K562 (cell line): ENCODE results near the gene UCP3. TPM values are rescaled to one million over a fixed set of nuclear protein-coding genes. Genes with fewer than 3 reads are reported as not detected.

Source experiments
- CBX5 ChIP-seq: IDR thresholded peaks from 2 replicates; pipeline ENCODE4 v1.6.1; 2014; ENCODE audit warnings: low read depth, borderline replicate concordance
- DDX20 ChIP-seq: fragments of 450-650 bp; IDR thresholded peaks from 2 replicates; pipeline ENCODE4 v1.6.1; 2016; ENCODE audit warnings: missing genetic modification characterization, low read depth, mild to moderate bottlenecking, missing compliant biosample characterization, moderate library complexity
- MIER1 ChIP-seq: fragments of 450-650 bp; IDR thresholded peaks from 2 replicates; pipeline ENCODE4 v1.6.1; 2016; ENCODE audit warnings: antibody characterized with exemption, mild to moderate bottlenecking, low read depth
- MITF ChIP-seq: IDR thresholded peaks from 2 replicates; pipeline ENCODE4 v1.6.1; 2014; ENCODE audit warnings: antibody characterized with exemption
- ZNF395 ChIP-seq: fragments of 200-800 bp; sonication (Bioruptor generic); IDR thresholded peaks from 2 replicates; pipeline ENCODE4 v1.6.1; 2017; ENCODE audit warnings: missing genetic modification characterization, missing compliant biosample characterization
- ZNF41 ChIP-seq: fragments of 250-450 bp; sonication (Bioruptor Pico); conservative IDR thresholded peaks from 2 replicates; pipeline ENCODE4 v1.4.0; 2020; ENCODE audit warnings: mild to moderate bottlenecking
- ZNF445 ChIP-seq: fragments of 250-450 bp; sonication (Bioruptor Pico); IDR thresholded peaks from 2 replicates; pipeline ENCODE4 v1.4.0; 2020; ENCODE audit warnings: low read depth, mild to moderate bottlenecking, moderate library complexity
- ZNF449 ChIP-seq: fragments of 250-450 bp; sonication (Bioruptor Pico); IDR thresholded peaks from 2 replicates; pipeline ENCODE4 v1.8.0; 2022; ENCODE audit warnings: moderate library complexity, mild to moderate bottlenecking, inconsistent platforms
- ZNF512 ChIP-seq: IDR thresholded peaks from 2 replicates; pipeline ENCODE4 v1.6.1; 2016; ENCODE audit warnings: missing genetic modification characterization, missing compliant biosample characterization
- ZNF655 ChIP-seq: fragments of 250-450 bp; sonication (Bioruptor Pico); IDR thresholded peaks from 2 replicates; pipeline ENCODE4 v1.5.0; 2021
- ZNF77 ChIP-seq: fragments of 250-450 bp; sonication (Bioruptor Pico); IDR thresholded peaks from 2 replicates; pipeline ENCODE4 v1.5.0; 2020
- polyA plus RNA-seq, 8 experiments: library from polyadenylated mRNA; depleted of rRNA in 4 of 8; stranded (reverse) in 5 of 8; unstranded in 3 of 8; fragments of >200 nt; fragmentation: Nextera tagmentation in 2 of 8; fragmentation: Illumina TruSeq in 1 of 8; extraction: Ambion mirVana in 2 of 8; extraction: Trizol in 1 of 8; gene quantifications; 2 replicates each; pipeline versions ENCODE4 v1.2.1 to v1.2.3, GENCODE V29; 2011 to 2014; ENCODE audit warnings: inconsistent platforms in 1 of 8, missing spikeins in 1 of 8
- total RNA-seq, 7 experiments: library from RNA; depleted of rRNA in 6 of 7; stranded (reverse); fragments of >200 nt in 6 of 7; fragmentation: Illumina TruSeq in 2 of 7; extraction: Trizol in 2 of 7; gene quantifications; 2 replicates each; pipeline versions ENCODE4 v1.2.1 to v1.2.3, GENCODE V29; 2011 to 2021; ENCODE audit warnings: low replicate concordance in 1 of 7
- TF ChIP-seq, protein P1 (sequence below): sonication (generic); IDR thresholded peaks from 2 replicates; pipeline ENCODE4 v1.6.1; 2016
- TF ChIP-seq, protein P2 (sequence below): fragments of 250-450 bp; sonication (Bioruptor Pico); IDR thresholded peaks from 2 replicates; pipeline ENCODE4 v1.5.0; 2021; ENCODE audit warnings: mild to moderate bottlenecking, borderline replicate concordance

Gene UCP3
- total and polyA plus RNA-seq, 9 of the 15 experiments (the other 6 are each of a cell fraction or from before 2014, with no cell fraction given), result 0.05 to 0.65 (median 0.25) TPM; not detected in 2

- peak; percentile 97 for TF ChIP-seq ZNF395 (CRISPR knock-in tag)
- no peak for TF ChIP-seq MIER1
- no peak for TF ChIP-seq ZNF655 (CRISPR knock-in tag)
- peak; percentile 75 for TF ChIP-seq ZNF41
- TF ChIP-seq DDX20, result no peak
- TF ChIP-seq CBX5, result peak; percentile 70; the same call in 1 of the 2 replicates
- TF ChIP-seq ZNF512 (tag), result no peak
- TF ChIP-seq MITF, result peak; percentile 74
- TF ChIP-seq, protein P1, sequence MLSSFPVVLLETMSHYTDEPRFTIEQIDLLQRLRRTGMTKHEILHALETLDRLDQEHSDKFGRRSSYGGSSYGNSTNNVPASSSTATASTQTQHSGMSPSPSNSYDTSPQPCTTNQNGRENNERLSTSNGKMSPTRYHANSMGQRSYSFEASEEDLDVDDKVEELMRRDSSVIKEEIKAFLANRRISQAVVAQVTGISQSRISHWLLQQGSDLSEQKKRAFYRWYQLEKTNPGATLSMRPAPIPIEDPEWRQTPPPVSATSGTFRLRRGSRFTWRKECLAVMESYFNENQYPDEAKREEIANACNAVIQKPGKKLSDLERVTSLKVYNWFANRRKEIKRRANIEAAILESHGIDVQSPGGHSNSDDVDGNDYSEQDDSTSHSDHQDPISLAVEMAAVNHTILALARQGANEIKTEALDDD, result peak; percentile 61; the same call in 1 of the 2 replicates
- no peak for TF ChIP-seq ZNF445 (CRISPR knock-in tag)
- TF ChIP-seq, protein P2, sequence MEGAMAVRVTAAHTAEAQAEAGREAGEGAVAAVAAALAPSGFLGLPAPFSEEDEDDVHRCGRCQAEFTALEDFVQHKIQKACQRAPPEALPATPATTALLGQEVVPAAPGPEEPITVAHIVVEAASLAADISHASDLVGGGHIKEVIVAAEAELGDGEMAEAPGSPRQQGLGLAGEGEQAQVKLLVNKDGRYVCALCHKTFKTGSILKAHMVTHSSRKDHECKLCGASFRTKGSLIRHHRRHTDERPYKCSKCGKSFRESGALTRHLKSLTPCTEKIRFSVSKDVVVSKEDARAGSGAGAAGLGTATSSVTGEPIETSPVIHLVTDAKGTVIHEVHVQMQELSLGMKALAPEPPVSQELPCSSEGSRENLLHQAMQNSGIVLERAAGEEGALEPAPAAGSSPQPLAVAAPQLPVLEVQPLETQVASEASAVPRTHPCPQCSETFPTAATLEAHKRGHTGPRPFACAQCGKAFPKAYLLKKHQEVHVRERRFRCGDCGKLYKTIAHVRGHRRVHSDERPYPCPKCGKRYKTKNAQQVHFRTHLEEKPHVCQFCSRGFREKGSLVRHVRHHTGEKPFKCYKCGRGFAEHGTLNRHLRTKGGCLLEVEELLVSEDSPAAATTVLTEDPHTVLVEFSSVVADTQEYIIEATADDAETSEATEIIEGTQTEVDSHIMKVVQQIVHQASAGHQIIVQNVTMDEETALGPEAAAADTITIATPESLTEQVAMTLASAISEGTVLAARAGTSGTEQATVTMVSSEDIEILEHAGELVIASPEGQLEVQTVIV, result no peak
- TF ChIP-seq ZNF77 (CRISPR knock-in tag), result no peak
- TF ChIP-seq ZNF449 (CRISPR knock-in tag), result peak; percentile 69; the same call in 1 of the 2 replicates
Observed at GRCh38 chr11:74011360-74012073, 2.6 kb upstream of the UCP3 start (continued).
